ENCODE measurements around the gene ASPDH. TPM values are rescaled to one million over a fixed set of nuclear protein-coding genes. Genes with fewer than 3 reads are reported as not detected.

Gene ASPDH
- total RNA-seq, 1 experiment from 2014 or later, result not detected

GRCh38 chr19:50518091-50519005 is 4.6 kb upstream of the ASPDH start:
- in situ Hi-C loops (cut with HindIII; ENCODE audit: low sequenced_read_pairs), result no loop called here
- no peak for DNase-seq (ENCODE audit: low spot score)

GRCh38 chr19:50517704-50518075 is 4.0 kb upstream of the ASPDH start:
- in situ Hi-C loops (cut with HindIII; ENCODE audit: low sequenced_read_pairs), result no loop called here
- no peak for DNase-seq (ENCODE audit: low spot score)

- DNase-seq (ENCODE audit: low spot score), result no peak
- in situ Hi-C loops (cut with HindIII; ENCODE audit: low sequenced_read_pairs), result no loop called here
Measured at GRCh38 chr19:50516964-50517703, 3.4 kb upstream of the ASPDH start.

DNA sequence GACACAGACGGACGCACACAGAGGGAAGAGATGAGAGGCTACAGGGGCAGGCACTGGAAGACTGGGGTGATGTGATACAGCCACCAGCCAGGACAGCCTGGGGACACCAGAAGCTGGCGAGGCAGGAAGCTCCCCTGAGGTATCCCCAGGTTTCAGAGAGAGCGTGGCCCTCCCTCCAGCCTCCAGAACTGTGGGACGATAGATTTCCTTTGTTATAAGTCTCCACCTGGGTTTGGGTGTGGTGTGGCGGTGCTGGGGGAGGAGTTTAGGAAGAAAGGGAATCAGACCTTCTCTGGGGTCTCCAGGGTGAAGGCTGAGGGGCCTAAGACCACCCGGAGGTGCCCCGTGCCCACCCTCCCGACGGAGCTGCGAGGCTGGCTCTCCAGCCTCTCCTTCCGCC is 2.7 kb upstream of the ASPDH start:
- in situ Hi-C loops (cut with HindIII; ENCODE audit: low sequenced_read_pairs), result no loop called here
- DNase-seq (ENCODE audit: low spot score), result no peak

DNA sequence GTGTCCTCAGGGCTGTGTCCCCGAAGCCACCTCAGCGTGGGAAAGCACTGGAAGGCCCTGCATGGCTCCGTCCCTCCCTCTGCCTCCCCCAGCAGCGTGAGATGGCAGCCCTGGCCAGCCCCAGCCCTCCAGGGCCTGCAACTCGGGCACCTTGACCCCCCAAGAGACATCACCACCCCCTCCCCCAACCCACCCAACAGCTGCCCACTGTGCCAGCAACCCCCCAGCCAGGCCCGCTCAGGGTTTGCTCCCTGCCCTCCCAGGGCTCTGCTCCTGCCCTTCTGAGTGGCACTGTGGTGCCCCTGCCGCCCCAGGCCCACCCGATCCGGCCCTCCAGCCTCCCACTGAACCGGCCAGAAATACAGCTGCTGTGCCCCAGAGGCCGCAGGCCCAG is 1.5 kb upstream of the ASPDH start:
- in situ Hi-C loops (cut with HindIII; ENCODE audit: low sequenced_read_pairs), result no loop called here
- DNase-seq (ENCODE audit: low spot score), result no peak

DNA sequence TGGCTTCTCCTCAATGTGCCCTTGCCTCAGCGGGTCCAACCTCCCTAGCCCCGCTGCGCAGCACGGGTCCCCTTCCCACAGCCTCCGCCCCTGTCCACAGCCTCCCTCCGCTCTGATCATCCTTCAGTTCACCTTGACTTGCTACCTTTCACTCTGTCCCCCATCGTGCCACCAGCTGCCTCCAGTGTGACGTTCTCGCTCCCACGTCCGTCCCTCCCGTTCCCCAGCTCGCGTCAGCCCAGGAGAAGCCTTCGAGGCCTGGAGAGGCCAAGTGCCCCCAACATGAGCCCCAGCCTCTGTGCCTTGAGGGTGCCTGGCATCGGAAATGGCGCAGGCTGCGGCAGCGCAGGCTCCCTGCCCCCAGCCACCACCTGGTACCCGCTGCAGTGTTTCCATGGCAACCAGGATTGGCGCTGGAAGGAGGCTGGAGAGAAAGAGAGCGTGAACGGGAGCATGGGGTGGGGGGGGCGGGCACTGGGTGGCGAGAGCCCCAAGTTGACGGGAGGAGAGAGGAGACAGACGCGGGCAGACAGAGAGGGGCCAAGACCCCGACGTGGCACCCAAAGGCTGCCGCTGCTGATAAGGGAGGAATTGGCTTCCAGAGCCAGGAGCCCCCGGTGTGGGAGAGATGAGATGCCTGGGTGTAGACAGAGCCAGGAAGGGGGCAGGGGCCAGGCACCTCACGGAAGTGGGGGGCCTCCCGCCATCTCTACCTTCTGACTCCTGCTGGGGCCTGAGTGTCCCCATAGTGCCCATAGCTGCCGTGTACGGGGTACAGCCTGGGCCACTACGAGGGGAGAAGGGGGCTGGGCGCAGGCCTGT is 844 bp upstream of the ASPDH start:
- in situ Hi-C loops (cut with HindIII; ENCODE audit: low sequenced_read_pairs), result no loop called here
- peak; percentile 94 for DNase-seq (ENCODE audit: low spot score)

DNA sequence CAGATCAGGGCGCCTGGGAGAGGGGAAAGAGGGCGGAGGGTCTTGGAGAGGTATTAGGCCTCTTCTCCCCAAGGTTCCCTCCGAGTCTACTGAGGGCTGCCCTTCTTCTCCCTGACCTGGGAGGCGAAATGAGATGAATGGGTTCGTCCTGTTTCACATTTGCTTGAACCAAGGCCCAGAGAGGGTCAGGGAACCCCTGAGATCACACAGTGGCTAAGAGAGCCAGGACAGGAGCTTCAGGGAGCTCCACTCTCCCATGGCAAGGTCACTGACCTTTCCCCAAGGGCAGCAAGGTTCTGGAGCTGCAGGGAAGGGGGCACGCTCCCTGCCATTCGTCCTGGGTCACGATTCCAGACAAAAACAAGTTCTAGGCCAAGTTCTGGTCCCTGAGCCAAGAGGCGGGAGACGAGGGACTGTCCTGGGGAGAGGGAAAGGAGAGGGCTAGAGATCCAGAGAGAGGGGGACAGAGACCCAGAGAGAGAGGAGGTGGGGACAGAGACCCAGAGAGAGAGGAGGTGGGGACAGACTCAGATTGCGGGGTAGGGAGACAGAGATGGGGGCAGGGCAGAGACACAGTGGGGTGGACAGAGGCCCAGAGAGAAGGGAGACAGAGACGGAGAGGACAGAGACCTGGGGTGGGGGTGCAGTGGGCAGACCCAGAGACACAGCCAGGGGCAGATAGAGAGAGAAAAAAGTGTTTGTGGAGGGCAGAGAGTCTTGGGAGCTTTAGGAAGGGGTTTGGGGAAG is 541 bp downstream of the ASPDH start:
- in situ Hi-C loops (cut with HindIII; ENCODE audit: low sequenced_read_pairs), result no loop called here
- no peak for DNase-seq (ENCODE audit: low spot score)

GRCh38 chr19:50512112-50512998 is 1.4 kb downstream of the ASPDH start:
- DNase-seq (ENCODE audit: low spot score), result peak; percentile 63

GRCh38 chr19:50511069-50511822 is 2.5 kb downstream of the ASPDH start, which contains the start of gene JOSD2:
TSS of gene JOSD2 (minus strand) at chr19:50511191. CDS start at chr19:50510431, 760 bp downstream.
- in situ Hi-C loops (cut with HindIII; ENCODE audit: low sequenced_read_pairs), result no loop called here

More at GRCh38 chr19:50512112-50512998, 1.4 kb downstream of the ASPDH start:
- in situ Hi-C loops (cut with HindIII; ENCODE audit: low sequenced_read_pairs), result no loop called here

DNA sequence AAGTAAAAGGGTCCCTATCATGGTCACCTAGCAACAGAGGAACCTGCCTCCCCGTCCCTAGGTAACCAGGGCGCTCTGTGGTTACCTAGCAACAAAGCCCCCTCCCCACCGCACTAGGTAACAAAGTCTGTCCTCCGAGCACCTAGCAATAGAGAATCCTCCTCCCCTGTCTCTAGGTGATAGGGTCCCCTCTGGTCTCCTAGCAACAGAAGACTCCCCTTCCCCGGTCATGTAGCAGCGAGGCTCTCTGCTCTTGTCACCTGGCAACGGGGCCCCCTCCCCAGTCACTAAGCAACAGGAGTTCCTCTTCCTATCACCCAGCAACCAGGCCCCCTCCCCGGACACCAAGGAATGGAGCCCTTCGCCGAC is 3.0 kb downstream of the ASPDH start:
- in situ Hi-C loops (cut with HindIII; ENCODE audit: low sequenced_read_pairs), result no loop called here
- DNase-seq (ENCODE audit: low spot score), result no peak

More at GRCh38 chr19:50511069-50511822, 2.5 kb downstream of the ASPDH start, which contains the start of gene JOSD2:
- DNase-seq (ENCODE audit: low spot score), result peak; percentile 99

DNA sequence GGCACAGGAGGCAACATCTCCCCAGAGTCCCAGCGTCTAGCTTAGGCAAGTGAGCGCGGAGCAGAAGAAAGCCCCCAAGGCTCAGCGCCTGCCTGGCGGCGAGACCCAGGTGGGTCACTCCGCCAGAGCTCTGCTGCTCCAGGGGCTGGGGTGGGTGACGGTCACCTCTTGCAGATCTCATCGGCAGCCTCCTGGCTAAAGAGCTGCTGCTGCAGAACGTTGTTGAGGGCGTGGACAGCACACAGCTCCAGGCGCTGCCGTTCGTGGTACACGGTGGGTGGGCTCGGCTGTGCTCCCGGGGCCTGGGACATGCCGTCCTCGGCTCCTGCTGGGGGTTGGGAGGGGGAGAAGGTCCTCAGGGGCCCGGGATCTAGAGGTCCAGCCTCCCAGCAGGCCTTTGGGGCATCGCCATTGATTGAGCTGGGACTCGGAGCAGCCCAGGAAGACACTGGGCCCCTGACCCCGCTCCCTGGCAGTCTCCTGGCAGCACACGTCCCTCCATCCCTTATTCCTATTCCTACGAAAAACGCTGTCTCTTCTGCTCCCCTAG is 3.5 kb downstream of the ASPDH start:
- in situ Hi-C loops (cut with HindIII; ENCODE audit: low sequenced_read_pairs), result no loop called here

GRCh38 chr19:50509366-50509765 is 4.3 kb downstream of the ASPDH start:
- in situ Hi-C loops (cut with HindIII; ENCODE audit: low sequenced_read_pairs), result no loop called here
- DNase-seq (ENCODE audit: low spot score), result no peak

More for the DNA sequence above, 3.5 kb downstream of the ASPDH start:
- DNase-seq (ENCODE audit: low spot score), result no peak

DNA sequence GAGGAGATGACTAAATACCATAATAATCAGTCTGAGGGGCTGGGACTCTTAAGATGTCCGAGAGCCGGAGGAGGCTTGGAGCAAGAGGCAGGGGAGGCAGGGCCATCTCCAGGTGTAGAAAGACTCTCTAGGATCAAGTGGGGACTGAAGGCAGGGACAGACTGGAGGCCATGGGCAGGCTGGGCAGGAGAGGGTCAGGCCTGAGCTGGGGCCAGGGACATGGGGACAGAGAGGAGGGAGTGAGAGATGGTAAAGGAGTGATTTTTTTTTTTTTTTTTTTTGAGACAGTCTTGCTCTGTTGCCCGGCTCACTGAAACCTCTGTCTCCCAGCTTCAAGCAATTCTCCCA is 4.9 kb downstream of the ASPDH start:
- DNase-seq (ENCODE audit: low spot score), result no peak
- in situ Hi-C loops (cut with HindIII; ENCODE audit: low sequenced_read_pairs), result no loop called here

- in situ Hi-C loops (cut with HindIII; ENCODE audit: low sequenced_read_pairs), result no loop called here
- DNase-seq (ENCODE audit: low spot score), result no peak
Measured at GRCh38 chr19:50507376-50507775, 6.3 kb downstream of the ASPDH start.

DNA sequence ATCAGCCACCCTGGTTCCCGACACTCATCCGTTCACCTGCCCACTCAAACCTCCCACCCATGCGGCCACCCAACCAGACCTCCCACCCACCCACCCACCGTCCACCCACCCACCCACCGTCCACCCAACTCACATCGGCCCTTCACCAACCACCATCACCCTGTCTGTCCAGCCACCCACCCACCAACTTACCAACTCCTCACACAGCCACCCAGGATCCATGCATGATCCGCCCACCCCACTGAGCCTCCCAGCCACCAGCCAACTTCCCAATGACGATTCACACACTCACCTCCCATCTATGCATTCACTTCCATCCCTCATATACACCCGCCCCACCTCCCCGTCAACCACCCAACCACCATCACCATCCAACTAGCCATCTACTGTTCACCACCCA is 7.0 kb downstream of the ASPDH start:
- no peak for DNase-seq (ENCODE audit: low spot score)
- in situ Hi-C loops (cut with HindIII; ENCODE audit: low sequenced_read_pairs), result no loop called here

DNA sequence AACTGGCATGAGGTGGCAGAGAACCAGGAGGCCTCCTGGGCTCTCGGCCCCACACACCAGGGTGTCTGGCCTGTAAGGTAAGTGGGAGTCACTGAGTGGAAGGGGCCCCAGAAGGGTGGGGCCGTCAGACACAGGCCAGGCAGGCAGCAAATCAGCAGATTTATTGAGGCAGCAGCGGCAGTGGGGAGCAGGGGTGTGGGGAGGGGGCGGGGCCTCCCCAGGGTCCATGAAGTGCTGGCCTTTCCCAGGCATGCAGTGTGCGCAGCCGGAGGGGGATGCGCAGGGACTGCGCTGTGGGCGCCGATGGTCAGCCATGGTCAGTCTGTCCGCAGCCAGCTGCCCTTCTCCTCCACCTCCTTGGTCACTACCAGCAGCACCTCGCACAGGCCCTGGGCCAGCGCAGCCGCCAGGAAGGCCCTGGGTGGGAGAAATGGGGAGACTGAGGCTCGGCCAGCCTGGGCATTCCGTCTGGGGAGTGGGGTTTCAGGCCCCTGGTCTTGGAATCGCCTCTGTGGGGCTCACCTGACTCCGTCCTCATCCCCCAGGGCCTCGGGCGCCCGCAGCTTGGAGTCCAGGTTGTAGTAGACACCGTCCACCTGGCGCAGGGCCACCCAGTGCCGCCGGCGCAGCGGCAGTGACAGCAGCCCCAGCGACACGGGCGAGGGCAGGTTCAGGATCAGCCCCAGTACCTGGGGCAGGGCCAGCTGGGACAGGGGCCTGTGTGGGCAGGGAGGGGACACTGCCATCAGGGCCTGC is 7.7 kb downstream of the ASPDH start:
- DNase-seq (ENCODE audit: low spot score), result no peak
- in situ Hi-C loops (cut with HindIII; ENCODE audit: low sequenced_read_pairs), result no loop called here
